OCI-LY1 (cell line): ENCODE data around the gene XYLT1.

Experiments
- EZH2 ChIP-seq: fragments of 200-600 bp; sonication (generic), shearing (Covaris generic); IDR thresholded peaks from 2 replicates; pipeline ENCODE4 v1.8.0; 2017; ENCODE audit warnings: borderline replicate concordance, mixed run types, mild to moderate bottlenecking, antibody characterized with exemption, low read length, moderate library complexity, mixed read lengths
- TF ChIP-seq, protein P1 (sequence below): fragments of 200-600 bp; sonication (generic), shearing (Covaris generic); IDR thresholded peaks from 2 replicates; pipeline ENCODE4 v1.5.1; 2017; ENCODE audit warnings: mild to moderate bottlenecking, antibody characterized with exemption, low read length, moderate library complexity, mixed read lengths

DNA sequence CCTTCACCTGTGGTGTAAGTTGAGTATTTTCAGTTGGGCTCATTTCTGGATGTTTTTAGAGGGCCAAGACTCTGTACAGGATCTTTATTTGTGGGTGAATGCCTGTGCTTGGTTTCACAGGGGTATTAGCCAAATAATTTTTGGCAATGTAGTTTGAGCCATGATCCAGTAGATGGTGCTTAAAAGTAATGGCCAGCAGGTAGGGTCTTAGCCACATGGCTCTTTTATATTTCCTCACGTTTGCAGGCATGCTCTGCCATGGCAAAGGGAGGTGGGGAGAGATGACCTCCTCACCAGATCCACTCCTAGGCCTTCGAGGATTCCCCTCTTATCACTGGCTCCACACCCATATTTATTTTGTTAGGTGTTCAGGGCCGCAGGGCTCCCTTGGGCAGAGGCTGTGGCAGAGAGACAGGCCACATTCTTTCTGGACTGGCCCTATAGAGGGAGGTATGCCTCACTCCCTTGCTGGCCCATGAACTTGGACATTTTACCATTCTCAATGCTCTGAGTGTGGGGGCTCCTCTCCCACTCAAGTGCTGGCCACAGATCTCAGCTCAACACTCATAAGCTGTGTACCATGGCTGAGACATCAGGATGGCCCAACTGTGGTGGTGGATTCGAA lies 417.1 kb downstream of the XYLT1 start:
- TF ChIP-seq, protein P1, sequence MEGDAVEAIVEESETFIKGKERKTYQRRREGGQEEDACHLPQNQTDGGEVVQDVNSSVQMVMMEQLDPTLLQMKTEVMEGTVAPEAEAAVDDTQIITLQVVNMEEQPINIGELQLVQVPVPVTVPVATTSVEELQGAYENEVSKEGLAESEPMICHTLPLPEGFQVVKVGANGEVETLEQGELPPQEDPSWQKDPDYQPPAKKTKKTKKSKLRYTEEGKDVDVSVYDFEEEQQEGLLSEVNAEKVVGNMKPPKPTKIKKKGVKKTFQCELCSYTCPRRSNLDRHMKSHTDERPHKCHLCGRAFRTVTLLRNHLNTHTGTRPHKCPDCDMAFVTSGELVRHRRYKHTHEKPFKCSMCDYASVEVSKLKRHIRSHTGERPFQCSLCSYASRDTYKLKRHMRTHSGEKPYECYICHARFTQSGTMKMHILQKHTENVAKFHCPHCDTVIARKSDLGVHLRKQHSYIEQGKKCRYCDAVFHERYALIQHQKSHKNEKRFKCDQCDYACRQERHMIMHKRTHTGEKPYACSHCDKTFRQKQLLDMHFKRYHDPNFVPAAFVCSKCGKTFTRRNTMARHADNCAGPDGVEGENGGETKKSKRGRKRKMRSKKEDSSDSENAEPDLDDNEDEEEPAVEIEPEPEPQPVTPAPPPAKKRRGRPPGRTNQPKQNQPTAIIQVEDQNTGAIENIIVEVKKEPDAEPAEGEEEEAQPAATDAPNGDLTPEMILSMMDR, result peak; percentile 43
- no peak for TF ChIP-seq EZH2
